Motor neuron (in vitro differentiated cells): ENCODE results near the gene PPP1R36. TPM values are rescaled to one million over a fixed set of nuclear protein-coding genes. Genes with fewer than 3 reads are reported as not detected.
"Not testable (repeated sequence)": the region's sequence is repeated elsewhere in the genome, so short reads cannot be mapped to it uniquely, and the experiment has no call there.

ENCODE experiments used
- ATAC-seq, 8 experiments: fragments of 200-7000 bp; cut with Tn5 transposase; replicated peaks in 6 of 8; 2 replicates each; pipeline ENCODE4 v1.8.0; 2021; ENCODE audit warnings: mild to moderate bottlenecking in 8 of 8, moderate library complexity in 8 of 8
- H3K27ac ChIP-seq, 2 donors: fragments of 250-450 bp; sonication (Bioruptor Pico); 2 replicates each; pipeline ENCODE4 v1.9.0; 2021; ENCODE audit warnings: antibody characterized with exemption in 2 of 2, mild to moderate bottlenecking in 2 of 2, moderate library complexity in 1 of 2
- H3K4me1 ChIP-seq, 2 donors: fragments of 250-450 bp; sonication (Bioruptor Pico); replicated peaks in 1 of 2; 2 replicates each; pipeline ENCODE4 v1.6.1; 2021; ENCODE audit warnings: antibody characterized with exemption in 2 of 2, mild to moderate bottlenecking in 2 of 2, moderate library complexity in 1 of 2
- H3K4me3 ChIP-seq, 5 donors: fragments of 250-450 bp; sonication (Bioruptor Pico); 2 replicates each; pipeline ENCODE4 v1.9.0; 2021; ENCODE audit warnings: antibody characterized with exemption in 5 of 5, mild to moderate bottlenecking in 5 of 5, moderate library complexity in 4 of 5
- WGBS, 10 experiments: fragments of 450-650 bp; shearing (Covaris generic); methylation state at CpG; one replicate each; pipeline ENCODE4 v1.0.0; 2022; 5-methylcytosine and 5-hydroxymethylcytosine counted together
- in situ Hi-C, 9 experiments: fragments of 400-800 bp; cut with MboI; loops; one replicate each; pipeline ENCODE4 v1.15.0; 2021; ENCODE audit warnings: low sequenced_read_pairs in 9 of 9, low pct_unique_long_range_greater_than_20kb in 2 of 9; ENCODE audit not compliant: unreplicated experiment in 9 of 9
- total RNA-seq, 8 experiments: library from RNA; unstranded; fragments of 300-600 nt; gene quantifications; 2 replicates each; pipeline versions ENCODE4 v1.2.3 to v1.2.4, GENCODE V29; 2022

PPP1R36 gene
- total RNA-seq, 8 experiments from 2014 or later = 0.16 to 0.62 (median 0.45) TPM; not detected in 2

- WGBS, 10 experiments = 0 to 100% (median 78%) methylated on average over 1 to 4 of the region's 4 CpGs; no CpG with 5 or more reads in 1 of the 10 experiments
- Histone ChIP-seq H3K4me1 (peaks cover 9 to 17% of the 10 kb centered on the region in 2 donors), H3K4me3 (no peak overlapping the region), H3K27ac (no peak overlapping the region)
- no peak for ATAC-seq
- in situ Hi-C loops = no loop called here
Measured at GRCh38 chr14:64507376-64508156, 42.2 kb upstream of the PPP1R36 start.

GRCh38 chr14:64508215-64508776, 41.5 kb upstream of the PPP1R36 start:
- ATAC-seq = no peak
- WGBS, 10 experiments = 0 to 83% (median 30%) methylated on average over 1 of the region's 1 CpG; no CpG with 5 or more reads in 4 of the 10 experiments
- in situ Hi-C loops = no loop called here

GRCh38 chr14:64509036-64509435, 40.7 kb upstream of the PPP1R36 start:
- in situ Hi-C loops = no loop called here
- 33 to 100% (median 86%) methylated on average over 1 to 6 of the region's 8 CpGs; no CpG with 5 or more reads in 2 of the 10 experiments for WGBS, 10 experiments

More at GRCh38 chr14:64508215-64508776, 41.5 kb upstream of the PPP1R36 start:
- H3K4me3 ChIP-seq = no peak overlapping the region
- peaks cover 9 to 16% of the 10 kb centered on the region in 2 donors for H3K4me1 ChIP-seq
- no peak overlapping the region for H3K27ac ChIP-seq

GRCh38 chr14:64510825-64511671, 38.7 kb upstream of the PPP1R36 start:
- H3K27ac ChIP-seq = no peak overlapping the region
- WGBS, 10 experiments = 0 to 43% (median 21%) methylated on average over 1 to 4 of the region's 4 CpGs; no CpG with 5 or more reads in 3 of the 10 experiments
- in situ Hi-C loops = no loop called here
- peaks cover 9 to 12% of the 10 kb centered on the region in 2 donors for H3K4me1 ChIP-seq
- ATAC-seq = peak; percentile 44 to 77 (median 57)
- no peak overlapping the region for H3K4me3 ChIP-seq

More at GRCh38 chr14:64509036-64509435, 40.7 kb upstream of the PPP1R36 start:
- H3K4me1 ChIP-seq = peaks cover 9 to 16% of the 10 kb centered on the region in 2 donors
- no peak overlapping the region for H3K4me3 ChIP-seq
- no peak for ATAC-seq
- H3K27ac ChIP-seq = no peak overlapping the region

GRCh38 chr14:64513271-64513670, 36.5 kb upstream of the PPP1R36 start:
- 80 to 100% (median 88%) methylated on average over 1 to 2 of the region's 2 CpGs; no CpG with 5 or more reads in 1 of the 10 experiments for WGBS, 10 experiments
- no peak overlapping the region for H3K27ac ChIP-seq
- peaks cover 4 to 5% of the 10 kb centered on the region in 2 donors for H3K4me1 ChIP-seq
- no peak overlapping the region for H3K4me3 ChIP-seq
- no peak for ATAC-seq
- in situ Hi-C loops = no loop called here

GRCh38 chr14:64515053-64515452, 34.7 kb upstream of the PPP1R36 start:
- in situ Hi-C loops = no loop called here
- H3K27ac ChIP-seq = no peak overlapping the region
- 20 to 100% (median 71%) methylated on average over 1 of the region's 1 CpG; no CpG with 5 or more reads in 1 of the 10 experiments for WGBS, 10 experiments
- H3K4me1 ChIP-seq = peaks cover 4 to 5% of the 10 kb centered on the region in 2 donors
- no peak overlapping the region for H3K4me3 ChIP-seq
- ATAC-seq = no peak

GRCh38 chr14:64516969-64517368, 32.8 kb upstream of the PPP1R36 start:
- in situ Hi-C loops = no loop called here
- H3K4me3 ChIP-seq = no peak overlapping the region
- no peak overlapping the region for H3K27ac ChIP-seq
- no peaks in the 10 kb centered on the region for H3K4me1 ChIP-seq
- WGBS, 10 experiments = 71 to 100% (median 100%) methylated on average over 1 of the region's 1 CpG; no CpG with 5 or more reads in 2 of the 10 experiments
- ATAC-seq = no peak

GRCh38 chr14:64517667-64518066, 32.1 kb upstream of the PPP1R36 start:
- in situ Hi-C loops = not testable (repeated sequence)

GRCh38 chr14:64518229-64518628, 31.5 kb upstream of the PPP1R36 start:
- 66 to 100% (median 96%) methylated on average over 2 to 4 of the region's 4 CpGs; no CpG with 5 or more reads in 2 of the 10 experiments for WGBS, 10 experiments
- in situ Hi-C loops = no loop called here
- no peaks in the 10 kb centered on the region for H3K4me1 ChIP-seq
- ATAC-seq = no peak
- no peak overlapping the region for H3K4me3 ChIP-seq
- no peak overlapping the region for H3K27ac ChIP-seq

More at GRCh38 chr14:64517667-64518066, 32.1 kb upstream of the PPP1R36 start:
- not testable (repeated sequence) for H3K27ac ChIP-seq, ATAC-seq, H3K4me1 ChIP-seq, H3K4me3 ChIP-seq
- 80 to 100% (median 98%) methylated on average over 1 to 6 of the region's 6 CpGs; no CpG with 5 or more reads in 4 of the 10 experiments for WGBS, 10 experiments

GRCh38 chr14:64520699-64521098, 29.1 kb upstream of the PPP1R36 start:
- H3K27ac ChIP-seq = no peak overlapping the region
- WGBS, 10 experiments = 80 to 100% (median 95%) methylated on average over 1 to 4 of the region's 4 CpGs; no CpG with 5 or more reads in 1 of the 10 experiments
- H3K4me3 ChIP-seq = no peak overlapping the region
- in situ Hi-C loops = no loop called here
- ATAC-seq = no peak
- H3K4me1 ChIP-seq = no peaks in the 10 kb centered on the region

- no peak overlapping the region for H3K4me3 ChIP-seq
- ATAC-seq = no peak
- in situ Hi-C loops = no loop called here
- H3K27ac ChIP-seq = no peak overlapping the region
- no peaks in the 10 kb centered on the region for H3K4me1 ChIP-seq
- WGBS, 10 experiments = 68 to 97% (median 91%) methylated on average over 1 to 8 of the region's 9 CpGs
Measured at GRCh38 chr14:64522591-64523355, 27.0 kb upstream of the PPP1R36 start.

- Histone ChIP-seq H3K27ac (no peak overlapping the region), H3K4me3 (no peak overlapping the region), H3K4me1 (no peaks in the 10 kb centered on the region)
- WGBS, 10 experiments = 71 to 100% (median 100%) methylated on average over 1 to 2 of the region's 2 CpGs; no CpG with 5 or more reads in 1 of the 10 experiments
- in situ Hi-C loops = loop anchor here in 3 of 9 experiments (25.0 kb wide), 2 partner anchors 112 to 362 kb away; partner anchors contain the start of gene SPTB (in 1 of the 3)
- no peak for ATAC-seq
Measured at GRCh38 chr14:64525354-64525753, 24.4 kb upstream of the PPP1R36 start.
